Endodermal cell (in vitro differentiated cells): ENCODE data around the gene BMPER. TPM values are rescaled to one million over a fixed set of nuclear protein-coding genes. Genes with fewer than 3 reads are reported as not detected.

Experiments
- DNase-seq: peaks from one replicate; pipeline ENCODE4 v3.0.0-alpha.2; 2017
- H3K27ac ChIP-seq: 2 replicates; pipeline ENCODE4 v1.5.1; 2013; ENCODE audit warnings: mild to moderate bottlenecking, low read depth, low read length, moderate library complexity
- H3K27me3 ChIP-seq: 2 replicates; pipeline ENCODE4 v1.6.1; 2013; ENCODE audit warnings: mild to moderate bottlenecking, low read length, moderate library complexity; ENCODE audit not compliant: insufficient read depth, control insufficient read depth, poor library complexity, severe bottlenecking
- H3K36me3 ChIP-seq: 2 replicates; pipeline ENCODE4 v1.7.0; 2013; ENCODE audit warnings: mild to moderate bottlenecking, low read length, moderate library complexity; ENCODE audit not compliant: control insufficient read depth, insufficient read depth
- H3K4me1 ChIP-seq: one replicate; pipeline ENCODE4 v1.7.0; 2013; ENCODE audit warnings: low read length; ENCODE audit not compliant: control insufficient read depth, insufficient read depth
- H3K4me3 ChIP-seq: 2 replicates; pipeline ENCODE4 v1.5.1; 2013; ENCODE audit warnings: mild to moderate bottlenecking, low read length, moderate library complexity
- H3K9ac ChIP-seq: 2 replicates; pipeline ENCODE4 v1.6.1; 2013; ENCODE audit warnings: mild to moderate bottlenecking, low read length, moderate library complexity; ENCODE audit not compliant: poor library complexity, severe bottlenecking; ENCODE audit errors: extremely low read depth
- H3K9me3 ChIP-seq: 2 replicates; pipeline ENCODE4 v1.6.1; 2013; ENCODE audit warnings: mild to moderate bottlenecking, low read length, moderate library complexity; ENCODE audit not compliant: control insufficient read depth
- H3K27ac Mint-ChIP-seq: 2 replicates; pipeline ENCODE4 v1.8.0; 2020; ENCODE audit warnings: mixed read lengths
- H3K27me3 Mint-ChIP-seq: 2 replicates; pipeline ENCODE4 v1.8.0; 2021; ENCODE audit warnings: mild to moderate bottlenecking, mixed read lengths; ENCODE audit not compliant: insufficient read depth
- H3K36me3 Mint-ChIP-seq: 2 replicates; pipeline ENCODE4 v1.8.0; 2020; ENCODE audit warnings: low read depth, mixed read lengths
- H3K4me1 Mint-ChIP-seq: 2 replicates; pipeline ENCODE4 v1.8.0; 2020; ENCODE audit warnings: mixed read lengths
- H3K4me3 Mint-ChIP-seq: 2 replicates; pipeline ENCODE4 v1.8.0; 2020; ENCODE audit warnings: mild to moderate bottlenecking, moderate library complexity, mixed read lengths
- H3K9me3 Mint-ChIP-seq: 2 replicates; pipeline ENCODE4 v1.8.0; 2020; ENCODE audit warnings: mild to moderate bottlenecking, mixed read lengths
- WGBS, 2 experiments: methylation state at CpG; one replicate each; pipeline versions ENCODE4 v1.1.5 to v1.1.7; 2013; ENCODE audit warnings: missing lambda C conversion rate in 2 of 2, mixed read lengths in 1 of 2; ENCODE audit not compliant: insufficient coverage in 1 of 2, insufficient read length in 1 of 2; 5-methylcytosine and 5-hydroxymethylcytosine counted together
- total RNA-seq, 2 donors: library from RNA; stranded (reverse); fragmentation: NEBNext Ultra II Directional in 1 of 2; extraction: Animal tissue kit (Norgen Biotek cat#: 25700) in 1 of 2; gene quantifications; 2 replicates in 1 of 2; 3 replicates in 1 of 2; pipeline ENCODE4 v1.2.1, GENCODE V29; 2021
- TF ChIP-seq, protein P1 (sequence below): fragments of 200-600 bp; sonication (generic); conservative IDR thresholded peaks from 2 replicates; pipeline ENCODE4 v1.5.0; 2021; ENCODE audit warnings: antibody characterized with exemption, mild to moderate bottlenecking

BMPER gene
- total RNA-seq, 2 donors from 2014 or later, result 71.2 to 72.2 TPM

DNA sequence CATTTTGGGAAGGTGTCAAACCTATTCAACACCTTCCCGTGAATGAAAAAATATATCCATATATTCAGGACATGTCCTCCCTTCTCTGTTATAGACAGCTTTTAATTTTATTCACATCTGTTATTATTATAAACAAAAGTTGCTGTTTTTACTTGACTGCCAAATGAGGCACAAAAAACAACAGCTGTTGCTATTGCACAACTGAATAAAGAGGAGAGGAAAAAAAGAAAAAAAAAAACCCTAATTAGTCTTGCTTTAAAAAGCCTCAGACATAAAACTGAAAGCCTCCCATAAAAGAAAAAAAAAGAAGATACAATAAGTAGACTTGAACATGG lies 153.4 kb downstream of the BMPER start:
- H3K36me3 ChIP-seq, result peaks cover 20% of the 10 kb centered on the region
- peaks cover 4% of the 10 kb centered on the region for H3K4me1 ChIP-seq
- DNase-seq, result no peak
- TF ChIP-seq, protein P1, sequence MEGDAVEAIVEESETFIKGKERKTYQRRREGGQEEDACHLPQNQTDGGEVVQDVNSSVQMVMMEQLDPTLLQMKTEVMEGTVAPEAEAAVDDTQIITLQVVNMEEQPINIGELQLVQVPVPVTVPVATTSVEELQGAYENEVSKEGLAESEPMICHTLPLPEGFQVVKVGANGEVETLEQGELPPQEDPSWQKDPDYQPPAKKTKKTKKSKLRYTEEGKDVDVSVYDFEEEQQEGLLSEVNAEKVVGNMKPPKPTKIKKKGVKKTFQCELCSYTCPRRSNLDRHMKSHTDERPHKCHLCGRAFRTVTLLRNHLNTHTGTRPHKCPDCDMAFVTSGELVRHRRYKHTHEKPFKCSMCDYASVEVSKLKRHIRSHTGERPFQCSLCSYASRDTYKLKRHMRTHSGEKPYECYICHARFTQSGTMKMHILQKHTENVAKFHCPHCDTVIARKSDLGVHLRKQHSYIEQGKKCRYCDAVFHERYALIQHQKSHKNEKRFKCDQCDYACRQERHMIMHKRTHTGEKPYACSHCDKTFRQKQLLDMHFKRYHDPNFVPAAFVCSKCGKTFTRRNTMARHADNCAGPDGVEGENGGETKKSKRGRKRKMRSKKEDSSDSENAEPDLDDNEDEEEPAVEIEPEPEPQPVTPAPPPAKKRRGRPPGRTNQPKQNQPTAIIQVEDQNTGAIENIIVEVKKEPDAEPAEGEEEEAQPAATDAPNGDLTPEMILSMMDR, result no peak
- no peaks in the 10 kb centered on the region for H3K9me3 ChIP-seq
- Mint-ChIP-seq H3K27ac (no peak overlapping the region), H3K4me3 (no peak overlapping the region), H3K27me3 (peaks cover 26% of the 10 kb centered on the region), H3K36me3 (peaks cover 72% of the 10 kb centered on the region), H3K4me1 (peaks cover 20% of the 10 kb centered on the region), H3K9me3 (no peaks in the 10 kb centered on the region)
- no peak overlapping the region for H3K27ac ChIP-seq
- H3K9ac ChIP-seq, result no peak overlapping the region
- H3K27me3 ChIP-seq, result peaks cover 20% of the 10 kb centered on the region
- no peak overlapping the region for H3K4me3 ChIP-seq
- 83% methylated on average over 1 of the region's 1 CpG; no CpG with 5 or more reads in 1 of the 2 experiments for WGBS, 2 experiments

DNA sequence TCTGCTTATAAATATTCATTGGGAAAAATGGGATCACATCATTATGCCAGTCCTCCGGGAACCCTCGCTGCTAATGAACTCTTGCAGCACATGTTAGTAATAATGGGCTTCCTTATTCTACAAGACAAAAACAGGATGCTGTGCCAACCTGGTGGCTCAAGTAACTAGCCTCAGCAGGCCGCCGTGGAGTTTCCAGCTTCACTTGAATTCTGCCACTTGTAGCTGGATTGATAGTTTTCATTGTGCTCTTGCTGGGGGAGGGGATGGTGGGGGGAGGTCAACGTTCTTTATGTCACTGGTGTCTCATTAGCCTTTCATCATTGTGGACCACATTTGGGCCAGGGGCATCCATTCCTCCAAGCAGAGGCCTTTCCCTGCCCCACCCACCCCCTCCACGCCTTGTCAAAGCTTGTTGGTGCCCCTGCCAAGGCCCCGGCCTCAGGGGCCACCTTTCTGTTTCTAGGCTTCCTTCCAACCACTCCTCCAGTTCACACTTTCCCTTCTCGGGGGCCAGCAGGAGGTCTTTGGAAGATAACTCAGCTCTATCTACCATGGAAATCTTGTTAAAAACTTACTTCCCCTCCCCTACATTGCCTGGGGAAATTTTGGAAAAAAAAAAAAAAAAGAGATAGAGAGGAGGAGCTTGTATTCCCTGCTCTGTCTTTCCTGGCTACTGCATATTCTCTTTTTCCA lies 153.9 kb downstream of the BMPER start:
- Histone ChIP-seq H3K36me3 (peaks cover 20% of the 10 kb centered on the region), H3K4me3 (no peak overlapping the region), H3K4me1 (peaks cover 4% of the 10 kb centered on the region), H3K27ac (no peak overlapping the region), H3K27me3 (peaks cover 20% of the 10 kb centered on the region), H3K9ac (no peak overlapping the region), H3K9me3 (no peaks in the 10 kb centered on the region)
- peak; percentile 66 for DNase-seq
- H3K36me3 Mint-ChIP-seq, result peaks cover 71% of the 10 kb centered on the region
- 58 to 66% methylated on average over 2 to 8 of the region's 8 CpGs for WGBS, 2 experiments
- TF ChIP-seq, protein P1, result no peak
- H3K9me3 Mint-ChIP-seq, result no peaks in the 10 kb centered on the region
- no peak overlapping the region for H3K4me3 Mint-ChIP-seq
- H3K27ac Mint-ChIP-seq, result no peak overlapping the region
- H3K4me1 Mint-ChIP-seq, result peaks cover 18% of the 10 kb centered on the region
- peaks cover 26% of the 10 kb centered on the region for H3K27me3 Mint-ChIP-seq

DNA sequence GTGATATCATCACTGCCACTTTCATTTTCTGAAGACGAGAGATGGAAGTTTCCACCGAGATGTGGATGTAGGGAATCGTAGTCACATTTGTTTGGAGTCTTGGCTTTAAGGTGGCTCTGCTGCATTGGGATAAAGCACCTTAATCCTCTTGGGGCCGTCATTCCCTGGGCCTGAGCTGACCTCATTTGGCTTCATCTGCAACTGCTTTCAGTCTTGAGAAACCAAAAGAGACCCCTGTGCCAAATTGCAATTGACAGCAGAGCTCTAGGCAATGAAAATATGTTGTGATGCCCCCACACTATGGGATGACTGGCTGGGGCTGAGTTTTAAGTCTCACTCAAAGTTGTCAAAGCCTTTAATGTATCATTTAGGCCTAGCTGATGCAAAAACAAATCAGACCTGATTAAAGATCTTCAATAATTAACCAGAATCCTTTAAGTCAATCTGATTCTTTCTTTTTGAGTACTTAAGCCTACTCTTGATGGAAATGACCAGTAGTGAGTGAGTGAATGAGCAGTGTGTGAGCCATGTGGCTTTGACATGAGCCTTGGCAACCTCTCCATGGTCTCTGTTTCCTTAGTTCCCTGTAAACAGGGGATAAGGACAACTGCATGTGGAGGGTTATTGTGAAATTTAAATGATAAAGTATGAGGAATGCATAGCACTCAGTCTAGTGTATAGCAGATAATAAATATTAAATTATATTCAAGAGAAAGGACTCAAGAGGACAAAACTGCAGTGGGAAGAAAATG lies 155.0 kb downstream of the BMPER start:
- no peak overlapping the region for H3K4me3 Mint-ChIP-seq
- 57 to 78% methylated on average over 2 to 4 of the region's 4 CpGs for WGBS, 2 experiments
- H3K9me3 ChIP-seq, result no peaks in the 10 kb centered on the region

More for the DNA sequence above, 155.0 kb downstream of the BMPER start:
- Mint-ChIP-seq H3K36me3 (peaks cover 70% of the 10 kb centered on the region), H3K27ac (no peak overlapping the region), H3K4me1 (peaks cover 18% of the 10 kb centered on the region), H3K9me3 (no peaks in the 10 kb centered on the region), H3K27me3 (peaks cover 26% of the 10 kb centered on the region)
- Histone ChIP-seq H3K36me3 (peaks cover 19% of the 10 kb centered on the region), H3K4me3 (no peak overlapping the region), H3K27ac (no peak overlapping the region), H3K4me1 (peaks cover 4% of the 10 kb centered on the region), H3K9ac (no peak overlapping the region), H3K27me3 (peaks cover 29% of the 10 kb centered on the region)
- TF ChIP-seq, protein P1, result no peak
- DNase-seq, result no peak
